Glutamatergic neuron (in vitro differentiated cells): Measurements from ENCODE around the gene PKP3. TPM values are rescaled to one million over a fixed set of nuclear protein-coding genes. Genes with fewer than 3 reads are reported as not detected.
"Not testable (repeated sequence)": the region's sequence is repeated elsewhere in the genome, so short reads cannot be mapped to it uniquely, and the experiment has no call there.

Source experiments
- DNase-seq: peaks from one replicate; pipeline ENCODE4 v3.0.0; 2022
- H3K27ac Mint-ChIP-seq: one replicate; pipeline ENCODE4 v1.8.0; 2020; ENCODE audit warnings: mild to moderate bottlenecking, mixed read lengths, inconsistent platforms; ENCODE audit not compliant: unreplicated experiment
- H3K27me3 Mint-ChIP-seq: one replicate; pipeline ENCODE4 v1.8.0; 2020; ENCODE audit warnings: mild to moderate bottlenecking, moderate library complexity, mixed read lengths, inconsistent platforms; ENCODE audit not compliant: unreplicated experiment
- H3K36me3 Mint-ChIP-seq: one replicate; pipeline ENCODE4 v1.8.0; 2020; ENCODE audit warnings: mild to moderate bottlenecking, mixed read lengths, inconsistent platforms; ENCODE audit not compliant: unreplicated experiment
- H3K4me1 Mint-ChIP-seq: one replicate; pipeline ENCODE4 v1.8.0; 2020; ENCODE audit warnings: mild to moderate bottlenecking, low read depth, mixed read lengths, inconsistent platforms; ENCODE audit not compliant: unreplicated experiment
- H3K4me3 Mint-ChIP-seq: one replicate; pipeline ENCODE4 v1.8.0; 2020; ENCODE audit warnings: mild to moderate bottlenecking, mixed read lengths, inconsistent platforms; ENCODE audit not compliant: unreplicated experiment
- H3K9me3 Mint-ChIP-seq: one replicate; pipeline ENCODE4 v1.8.0; 2020; ENCODE audit warnings: mild to moderate bottlenecking, moderate library complexity, mixed read lengths, inconsistent platforms; ENCODE audit not compliant: unreplicated experiment
- total RNA-seq: library from RNA; stranded (reverse); fragmentation: NEBNext Ultra II Directional; extraction: Animal tissue kit (Norgen Biotek cat#: 25700); gene quantifications from one replicate; pipeline ENCODE4 v1.2.1, GENCODE V29; 2021; ENCODE audit not compliant: unreplicated experiment
- TF ChIP-seq, protein P1 (sequence below): fragments of 200-600 bp; sonication (generic); IDR thresholded peaks from one replicate; pipeline ENCODE4 v1.5.0; 2021; ENCODE audit not compliant: partially characterized antibody, unreplicated experiment

Gene PKP3
- total RNA-seq, 1 donor from 2014 or later = not detected

DNA sequence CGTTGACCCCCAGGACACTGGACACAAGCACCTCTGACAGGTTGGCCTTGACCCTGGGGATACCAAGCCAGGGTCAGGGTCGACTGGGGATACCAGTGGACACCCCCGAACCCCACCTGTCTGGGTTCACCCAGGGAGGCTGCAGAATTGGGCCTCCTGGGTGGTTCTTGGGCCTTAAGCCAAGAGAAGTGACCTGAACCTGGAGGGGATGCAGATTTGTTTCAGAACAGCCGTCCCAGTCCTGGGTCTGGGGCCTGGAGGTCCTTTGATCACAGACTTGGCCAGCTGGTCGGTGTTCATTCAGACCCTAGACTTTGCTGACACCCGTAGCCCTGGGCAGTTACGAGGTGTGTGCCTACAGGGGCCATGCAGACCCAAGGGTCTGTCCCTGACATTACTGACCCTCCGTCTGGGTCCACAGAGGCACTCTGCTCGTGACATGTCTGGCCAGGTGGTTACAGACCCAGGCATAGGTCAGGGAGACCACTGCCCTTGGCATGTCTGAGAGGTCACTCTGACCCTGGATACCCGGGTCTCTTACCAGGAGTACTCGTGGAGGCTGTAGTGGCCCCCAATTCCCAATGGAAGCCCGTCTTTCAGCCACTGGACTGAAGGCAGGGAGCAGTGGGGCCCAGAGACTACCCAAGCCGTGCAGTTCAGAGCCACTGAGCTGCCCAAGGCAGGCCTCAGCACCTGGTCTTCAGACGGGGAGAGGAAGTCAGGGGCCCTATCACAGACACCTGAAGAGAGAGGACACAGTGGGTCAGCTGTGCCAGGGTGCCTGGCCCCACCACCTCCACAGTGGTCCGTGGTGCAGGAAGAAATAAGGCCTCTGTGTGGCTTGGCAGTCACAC, 14.4 kb downstream of the PKP3 start:
- no peak for DNase-seq
- H3K27me3 Mint-ChIP-seq = peaks cover 4% of the 10 kb centered on the region
- H3K36me3 Mint-ChIP-seq = no peaks in the 10 kb centered on the region
- H3K27ac Mint-ChIP-seq = no peak overlapping the region
- TF ChIP-seq, protein P1, sequence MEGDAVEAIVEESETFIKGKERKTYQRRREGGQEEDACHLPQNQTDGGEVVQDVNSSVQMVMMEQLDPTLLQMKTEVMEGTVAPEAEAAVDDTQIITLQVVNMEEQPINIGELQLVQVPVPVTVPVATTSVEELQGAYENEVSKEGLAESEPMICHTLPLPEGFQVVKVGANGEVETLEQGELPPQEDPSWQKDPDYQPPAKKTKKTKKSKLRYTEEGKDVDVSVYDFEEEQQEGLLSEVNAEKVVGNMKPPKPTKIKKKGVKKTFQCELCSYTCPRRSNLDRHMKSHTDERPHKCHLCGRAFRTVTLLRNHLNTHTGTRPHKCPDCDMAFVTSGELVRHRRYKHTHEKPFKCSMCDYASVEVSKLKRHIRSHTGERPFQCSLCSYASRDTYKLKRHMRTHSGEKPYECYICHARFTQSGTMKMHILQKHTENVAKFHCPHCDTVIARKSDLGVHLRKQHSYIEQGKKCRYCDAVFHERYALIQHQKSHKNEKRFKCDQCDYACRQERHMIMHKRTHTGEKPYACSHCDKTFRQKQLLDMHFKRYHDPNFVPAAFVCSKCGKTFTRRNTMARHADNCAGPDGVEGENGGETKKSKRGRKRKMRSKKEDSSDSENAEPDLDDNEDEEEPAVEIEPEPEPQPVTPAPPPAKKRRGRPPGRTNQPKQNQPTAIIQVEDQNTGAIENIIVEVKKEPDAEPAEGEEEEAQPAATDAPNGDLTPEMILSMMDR = no peak
- no peaks in the 10 kb centered on the region for H3K4me1 Mint-ChIP-seq
- H3K9me3 Mint-ChIP-seq = peaks cover 2% of the 10 kb centered on the region
- H3K4me3 Mint-ChIP-seq = no peak overlapping the region

DNA sequence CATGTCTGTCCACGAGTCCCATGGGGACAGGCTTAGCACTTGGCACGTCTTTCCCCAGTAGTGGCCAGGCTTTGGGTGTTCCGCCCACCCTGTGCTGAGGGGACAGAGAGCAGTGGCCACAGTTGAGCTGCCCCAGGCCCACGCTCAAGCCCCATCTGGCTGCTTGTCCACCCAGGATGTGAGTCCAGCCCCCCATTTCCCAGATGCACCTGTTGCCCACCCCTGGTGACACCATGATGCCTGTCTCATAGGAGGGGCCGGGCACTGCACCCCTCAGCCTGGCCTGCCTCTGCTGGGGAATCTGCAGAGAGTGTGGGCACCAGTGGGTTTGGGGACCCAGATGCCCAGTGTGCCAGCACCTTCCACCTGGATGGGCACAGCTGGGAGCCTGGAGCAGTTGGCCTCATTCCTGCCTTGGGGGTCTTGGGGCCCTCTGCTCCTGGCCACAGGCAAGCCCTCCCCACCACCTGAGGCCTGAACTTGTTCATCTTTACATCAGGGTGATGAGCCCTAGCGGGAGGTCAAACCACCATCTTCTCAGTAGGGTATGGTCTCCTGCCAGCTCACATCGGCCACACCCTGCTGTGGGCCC, 15.1 kb downstream of the PKP3 start:
- no peak for DNase-seq
- peaks cover 2% of the 10 kb centered on the region for H3K9me3 Mint-ChIP-seq
- no peaks in the 10 kb centered on the region for H3K4me1 Mint-ChIP-seq
- no peaks in the 10 kb centered on the region for H3K36me3 Mint-ChIP-seq
- H3K27me3 Mint-ChIP-seq = peaks cover 4% of the 10 kb centered on the region
- no peak overlapping the region for H3K4me3 Mint-ChIP-seq
- TF ChIP-seq, protein P1 = no peak
- no peak overlapping the region for H3K27ac Mint-ChIP-seq

DNA sequence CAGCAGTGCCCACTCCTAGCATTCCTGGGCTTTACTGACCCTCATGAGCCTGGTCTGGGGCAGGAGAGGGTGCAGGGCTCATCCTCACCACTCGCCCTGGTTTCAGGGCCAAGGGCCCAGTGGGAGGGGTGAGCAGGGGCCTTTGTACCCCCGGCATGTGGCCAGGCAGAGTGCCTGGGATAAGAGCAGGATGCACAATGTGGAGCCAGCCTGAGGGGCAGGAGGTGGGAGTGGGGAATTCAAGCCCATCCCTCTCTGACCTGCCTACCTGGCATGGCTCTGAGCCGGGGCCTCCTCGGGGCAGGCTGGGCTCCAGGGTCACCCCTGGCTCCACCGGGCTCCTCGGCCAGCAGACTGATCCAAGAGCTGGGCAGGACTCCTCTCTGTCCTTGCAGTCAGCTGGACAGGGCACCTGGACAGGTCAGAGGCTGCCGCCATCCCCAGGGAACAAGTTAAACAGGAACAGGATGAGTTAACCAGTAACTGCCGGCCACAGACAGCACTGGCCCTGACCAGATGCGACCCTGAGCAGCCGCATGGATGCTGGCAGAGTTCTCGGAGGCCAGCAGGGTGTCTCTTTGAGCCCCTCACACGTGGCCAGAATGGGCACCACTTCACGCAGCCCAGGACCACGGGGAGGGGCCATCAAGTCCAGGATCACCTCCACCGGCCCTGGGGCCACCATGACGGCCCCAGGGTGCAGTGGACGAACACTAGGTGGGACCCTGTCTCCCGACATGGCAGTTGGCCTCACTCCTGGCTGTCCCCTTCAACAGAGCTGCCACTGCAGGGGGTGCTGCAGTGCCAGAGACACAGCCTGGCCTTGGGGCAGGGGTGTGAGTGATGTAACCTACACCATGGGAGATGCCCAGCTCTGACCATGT, 15.8 kb downstream of the PKP3 start:
- TF ChIP-seq, protein P1 = no peak
- Mint-ChIP-seq H3K4me1 (no peaks in the 10 kb centered on the region), H3K27me3 (peaks cover 7% of the 10 kb centered on the region), H3K36me3 (no peaks in the 10 kb centered on the region), H3K9me3 (peaks cover 2% of the 10 kb centered on the region), H3K27ac (no peak overlapping the region), H3K4me3 (no peak overlapping the region)
- no peak for DNase-seq

DNA sequence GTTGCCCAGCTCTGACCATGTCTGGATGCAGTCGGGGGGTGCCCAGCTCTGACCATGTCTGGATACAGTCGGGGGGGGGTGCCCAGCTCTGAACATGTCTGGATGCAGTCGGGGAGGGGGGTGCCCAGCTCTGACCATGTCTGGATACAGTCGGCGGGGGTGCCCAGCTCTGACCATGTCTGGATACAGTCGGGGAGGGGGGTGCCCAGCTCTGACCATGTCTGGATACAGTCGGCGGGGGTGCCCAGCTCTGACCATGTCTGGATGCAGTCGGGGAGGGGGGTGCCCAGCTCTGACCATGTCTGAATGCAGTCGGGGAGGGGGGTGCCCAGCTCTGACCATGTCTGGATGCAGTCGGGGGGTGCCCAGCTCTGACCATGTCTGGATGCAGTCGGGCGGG, 16.7 kb downstream of the PKP3 start:
- not testable (repeated sequence) for H3K9me3 Mint-ChIP-seq, H3K27me3 Mint-ChIP-seq, H3K4me3 Mint-ChIP-seq, DNase-seq, H3K36me3 Mint-ChIP-seq, H3K27ac Mint-ChIP-seq, H3K4me1 Mint-ChIP-seq

DNA sequence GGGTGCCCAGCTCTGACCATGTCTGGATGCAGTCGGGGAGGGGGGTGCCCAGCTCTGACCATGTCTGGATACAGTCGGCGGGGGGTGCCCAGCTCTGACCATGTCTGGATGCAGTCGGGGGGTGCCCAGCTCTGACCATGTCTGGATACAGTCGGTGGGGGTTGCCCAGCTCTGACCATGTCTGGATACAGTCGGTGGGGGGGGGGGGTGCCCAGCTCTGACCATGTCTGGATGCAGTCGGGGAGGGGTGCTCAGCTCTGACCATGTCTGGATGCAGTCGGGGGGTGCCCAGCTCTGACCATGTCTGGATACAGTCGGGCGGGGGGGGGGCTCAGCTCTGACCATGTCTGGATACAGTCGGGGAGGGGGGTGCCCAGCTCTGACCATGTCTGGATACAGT, 17.5 kb downstream of the PKP3 start:
- DNase-seq, H3K27me3 Mint-ChIP-seq, H3K9me3 Mint-ChIP-seq, H3K4me1 Mint-ChIP-seq, H3K36me3 Mint-ChIP-seq, H3K27ac Mint-ChIP-seq, H3K4me3 Mint-ChIP-seq: not testable (repeated sequence)
